Muscle of arm (tissue), 12 donors: Measurements from ENCODE around the gene SMARCA2. TPM values are rescaled to one million over a fixed set of nuclear protein-coding genes. Genes with fewer than 3 reads are reported as not detected.

Experiments used
- DNase-seq: peaks from one replicate; pipeline ENCODE4 v3.0.0-alpha.2; 2013
- polyA plus RNA-seq, 12 donors: library from polyadenylated mRNA; unstranded; fragments of 120-200 nt; gene quantifications; one replicate each; pipeline ENCODE4 v1.2.1, GENCODE V29; 2013; ENCODE audit not compliant: insufficient read length in 12 of 12

The SMARCA2 gene
- polyA plus RNA-seq, 12 donors, result 82.6 to 182 (median 113) TPM; not detected in 1

GRCh38 chr9:2086116-2086515, 71.0 kb downstream of the SMARCA2 start:
- DNase-seq, result no peak

GRCh38 chr9:2086971-2087370, 71.8 kb downstream of the SMARCA2 start:
- no peak for DNase-seq

- no peak for DNase-seq
These were observed 72.6 kb downstream of the SMARCA2 start for GRCh38 chr9:2087500-2088313.

- no peak for DNase-seq
These were observed 78.9 kb downstream of the SMARCA2 start for GRCh38 chr9:2093920-2094597.

GRCh38 chr9:2096376-2096970, 81.3 kb downstream of the SMARCA2 start:
- DNase-seq, result no peak

- DNase-seq, result no peak
These were observed 91.5 kb downstream of the SMARCA2 start for GRCh38 chr9:2106666-2107065.

- no peak for DNase-seq
These were observed 92.8 kb downstream of the SMARCA2 start for GRCh38 chr9:2107906-2108451.

GRCh38 chr9:2109069-2109650, 94.0 kb downstream of the SMARCA2 start:
- DNase-seq, result no peak

GRCh38 chr9:2110036-2110435, 94.9 kb downstream of the SMARCA2 start:
- DNase-seq, result no peak

GRCh38 chr9:2116073-2116472, 100.9 kb downstream of the SMARCA2 start:
- no peak for DNase-seq

GRCh38 chr9:2117527-2117926, 102.4 kb downstream of the SMARCA2 start:
- no peak for DNase-seq

- no peak for DNase-seq
These were observed 104.4 kb downstream of the SMARCA2 start for GRCh38 chr9:2119566-2119965.

- DNase-seq, result no peak
These were observed 106.0 kb downstream of the SMARCA2 start for GRCh38 chr9:2120926-2121689.

GRCh38 chr9:2122299-2122698, 107.2 kb downstream of the SMARCA2 start:
- DNase-seq, result no peak

- no peak for DNase-seq
These were observed 110.8 kb downstream of the SMARCA2 start for GRCh38 chr9:2125906-2126305.

- peak; percentile 79 for DNase-seq
These were observed 111.2 kb downstream of the SMARCA2 start for GRCh38 chr9:2126331-2126803.

GRCh38 chr9:2127486-2127885, 112.3 kb downstream of the SMARCA2 start:
- no peak for DNase-seq

GRCh38 chr9:2128141-2128540, 113.0 kb downstream of the SMARCA2 start:
- no peak for DNase-seq

- no peak for DNase-seq
These were observed 113.5 kb downstream of the SMARCA2 start for GRCh38 chr9:2128618-2129017.

- DNase-seq, result no peak
These were observed 115.8 kb downstream of the SMARCA2 start for GRCh38 chr9:2130941-2131340.

GRCh38 chr9:2132484-2133082, 117.4 kb downstream of the SMARCA2 start:
- no peak for DNase-seq
